GM10847 (cell line): ENCODE data around the gene PPA1.

Source experiments
- POLR2A ChIP-seq: IDR thresholded peaks from 2 replicates; pipeline ENCODE4 v1.6.1; 2011; ENCODE audit not compliant: insufficient read length; ENCODE audit errors: extremely low read depth

Gene PPA1

GRCh38 chr10:70260734-70261133 is 27.5 kb upstream of the PPA1 start:
- no peak for TF ChIP-seq POLR2A

GRCh38 chr10:70260259-70260658 is 27.0 kb upstream of the PPA1 start:
- no peak for TF ChIP-seq POLR2A

- TF ChIP-seq POLR2A: no peak
Observed at GRCh38 chr10:70258216-70258615, 25.0 kb upstream of the PPA1 start.

GRCh38 chr10:70256463-70256862 is 23.2 kb upstream of the PPA1 start:
- TF ChIP-seq POLR2A: no peak

GRCh38 chr10:70255329-70256299 is 22.4 kb upstream of the PPA1 start:
- TF ChIP-seq POLR2A: no peak

GRCh38 chr10:70254778-70255328 is 21.6 kb upstream of the PPA1 start:
- no peak for TF ChIP-seq POLR2A

- no peak for TF ChIP-seq POLR2A
Observed at GRCh38 chr10:70253878-70254765, 20.9 kb upstream of the PPA1 start.

GRCh38 chr10:70250961-70251680 is 17.9 kb upstream of the PPA1 start:
- TF ChIP-seq POLR2A: no peak

GRCh38 chr10:70247360-70247759 is 14.1 kb upstream of the PPA1 start:
- TF ChIP-seq POLR2A: no peak

- no peak for TF ChIP-seq POLR2A
Observed at GRCh38 chr10:70241081-70241480, 7.9 kb upstream of the PPA1 start.

- no peak for TF ChIP-seq POLR2A
Observed at GRCh38 chr10:70234668-70235447, 1.6 kb upstream of the PPA1 start.

- no peak for TF ChIP-seq POLR2A
Observed at GRCh38 chr10:70233939-70234300, 691 bp upstream of the PPA1 start.

- no peak for TF ChIP-seq POLR2A
Observed at GRCh38 chr10:70232859-70233108, 445 bp downstream of the PPA1 start.

- no peak for TF ChIP-seq POLR2A
Observed at GRCh38 chr10:70232155-70232858, 922 bp downstream of the PPA1 start.
